H1 (cell line): ENCODE results near the gene PPFIA4. TPM values are rescaled to one million over a fixed set of nuclear protein-coding genes. Genes with fewer than 3 reads are reported as not detected.

Experiments
- CTCF ChIA-PET: fragments of 300-600 bp; sonication (Branson Sonifier 250); formaldehyde crosslinking; loops from one replicate; lab custom pipeline; 2021; ENCODE audit not compliant: partially characterized antibody; lab: Charles Lee
- POLR2A ChIA-PET: fragments of 300-600 bp; sonication (Branson Sonifier 250); formaldehyde crosslinking; loops from one replicate; lab custom pipeline; 2021; ENCODE audit warnings: inconsistent platforms; ENCODE audit not compliant: partially characterized antibody; lab: Charles Lee
- DNase-seq, 2 experiments: peaks; one replicate each; pipeline versions ENCODE4 v3.0.0 to v3.0.0-alpha.2; 2010 to 2022; ENCODE audit warnings: low spot score in 2 of 2, low read depth in 1 of 2, mixed read lengths in 1 of 2
- FAIRE-seq: peaks from 2 replicates; lab custom pipeline; 2011; peaks lifted over from hg19 to GRCh38; lab: Jason Lieb, UNC
- H2AFZ ChIP-seq: 2 replicates; pipeline ENCODE4 v1.8.1; 2012; ENCODE audit warnings: low read length, inconsistent platforms
- H2AK5ac ChIP-seq: 2 replicates; pipeline ENCODE4 v1.6.1; 2013; ENCODE audit warnings: low read depth, low read length
- H2BK120ac ChIP-seq: replicated peaks from 2 replicates; pipeline ENCODE3; 2013; ENCODE audit warnings: low read depth, low read length, inconsistent platforms
- H2BK12ac ChIP-seq: 2 replicates; pipeline ENCODE4 v1.6.1; 2013; ENCODE audit warnings: low read depth, low read length
- H2BK15ac ChIP-seq: 2 replicates; pipeline ENCODE4 v1.6.1; 2013; ENCODE audit warnings: low read length
- H2BK20ac ChIP-seq: 2 replicates; pipeline ENCODE4 v1.6.1; 2013; ENCODE audit warnings: low read length
- H2BK5ac ChIP-seq: 2 replicates; pipeline ENCODE4 v1.6.1; 2013; ENCODE audit warnings: low read depth, low read length
- H3K14ac ChIP-seq: 2 replicates; pipeline ENCODE4 v1.6.1; 2013; ENCODE audit warnings: inconsistent platforms; ENCODE audit not compliant: insufficient read length
- H3K18ac ChIP-seq: 2 replicates; pipeline ENCODE4 v1.6.1; 2013; ENCODE audit warnings: low read length; ENCODE audit errors: extremely low read depth
- H3K23ac ChIP-seq: 2 replicates; pipeline ENCODE4 v1.6.1; 2013; ENCODE audit warnings: inconsistent platforms; ENCODE audit not compliant: insufficient read length
- H3K23me2 ChIP-seq: 2 replicates; pipeline ENCODE4 v1.6.1; 2013; ENCODE audit warnings: low read depth, low read length
- H3K27ac ChIP-seq: 2 replicates; pipeline ENCODE4 v1.6.1; 2011; ENCODE audit warnings: low read depth, low read length, inconsistent platforms
- H3K27me3 ChIP-seq, 4 experiments: replicated peaks in 1 of 4; 1 replicate in 1 of 4; 2 replicates in 3 of 4; pipeline versions ENCODE4 v1.6.1 to v1.8.1; 2011 to 2013; ENCODE audit warnings: low read length in 3 of 4, mild to moderate bottlenecking in 3 of 4, inconsistent platforms in 2 of 4, mixed read lengths in 2 of 4, moderate library complexity in 1 of 4; ENCODE audit not compliant: control insufficient read depth in 3 of 4, insufficient read depth in 3 of 4; ENCODE audit errors: extremely low read depth in 1 of 4
- H3K36me3 ChIP-seq, 4 experiments: 2 replicates each; pipeline versions ENCODE4 v1.6.1 to v1.8.1; 2011 to 2013; ENCODE audit warnings: mild to moderate bottlenecking in 4 of 4, low read length in 3 of 4, moderate library complexity in 2 of 4, control low read depth in 1 of 4, inconsistent platforms in 1 of 4; ENCODE audit not compliant: insufficient read depth in 4 of 4, control insufficient read depth in 2 of 4
- H3K4ac ChIP-seq: replicated peaks from 2 replicates; pipeline ENCODE3; 2013; ENCODE audit warnings: low read length, low read depth, mixed read lengths, inconsistent platforms; ENCODE audit not compliant: insufficient read length
- H3K4me1 ChIP-seq, 4 experiments: replicated peaks in 1 of 4; 1 replicate in 1 of 4; 2 replicates in 3 of 4; pipeline versions ENCODE4 v1.6.1 to v1.8.1; 2011 to 2013; ENCODE audit warnings: low read length in 3 of 4, inconsistent platforms in 2 of 4, mixed read lengths in 1 of 4; ENCODE audit not compliant: insufficient read depth in 4 of 4, control insufficient read depth in 3 of 4
- H3K4me2 ChIP-seq, 2 experiments: 2 replicates each; pipeline versions ENCODE4 v1.6.1 to v1.8.1; 2011 to 2013; ENCODE audit warnings: low read depth in 2 of 2, low read length in 2 of 2, control low read depth in 1 of 2, inconsistent platforms in 1 of 2, mild to moderate bottlenecking in 1 of 2; ENCODE audit not compliant: insufficient read depth in 1 of 2
- H3K4me3 ChIP-seq, 4 experiments: fragments of 200-600, 300-600 bp in 1 of 4; sonication (generic), shearing (Covaris generic), sonication (Bioruptor Twin) in 1 of 4; 2 replicates each; pipeline versions ENCODE4 v1.5.1 to v1.8.1; 2011 to 2016; ENCODE audit warnings: low read length in 4 of 4, low read depth in 3 of 4, control low read depth in 2 of 4, inconsistent platforms in 2 of 4, mild to moderate bottlenecking in 2 of 4, mixed read lengths in 1 of 4, moderate library complexity in 1 of 4; ENCODE audit not compliant: insufficient read depth in 2 of 4; ENCODE audit errors: extremely low read depth in 1 of 4
- H3K56ac ChIP-seq: replicated peaks from 2 replicates; pipeline ENCODE3; 2013; ENCODE audit warnings: low read depth, mild to moderate bottlenecking, mixed read lengths, low read length, inconsistent platforms; ENCODE audit not compliant: insufficient read length
- H3K79me1 ChIP-seq: 2 replicates; pipeline ENCODE4 v1.6.1; 2013; ENCODE audit warnings: low read depth, low read length, control low read depth
- H3K79me2 ChIP-seq, 2 experiments: 2 replicates each; pipeline versions ENCODE4 v1.6.1 to v1.8.1; 2012 to 2013; ENCODE audit warnings: low read length in 2 of 2, mild to moderate bottlenecking in 2 of 2, inconsistent platforms in 1 of 2; ENCODE audit not compliant: insufficient read depth in 2 of 2, control insufficient read depth in 1 of 2
- H3K9ac ChIP-seq, 4 experiments: replicated peaks in 1 of 4; 1 replicate in 1 of 4; 2 replicates in 3 of 4; pipeline versions ENCODE4 v1.6.1 to v1.8.1; 2011 to 2013; ENCODE audit warnings: low read depth in 3 of 4, low read length in 3 of 4, control low read depth in 2 of 4, mild to moderate bottlenecking in 2 of 4, moderate library complexity in 2 of 4, inconsistent platforms in 1 of 4; ENCODE audit errors: extremely low read depth in 1 of 4
- H3K9me3 ChIP-seq, 2 experiments: 2 replicates each; pipeline versions ENCODE4 v1.6.1 to v1.8.1; 2012 to 2013; ENCODE audit warnings: mild to moderate bottlenecking in 2 of 2, moderate library complexity in 2 of 2, control low read depth in 1 of 2, inconsistent platforms in 1 of 2, low read depth in 1 of 2, low read length in 1 of 2, mixed read lengths in 1 of 2; ENCODE audit not compliant: insufficient read depth in 2 of 2
- H4K20me1 ChIP-seq, 2 experiments: replicated peaks in 1 of 2; 2 replicates each; pipeline versions ENCODE3 to v1.8.1; 2011 to 2013; ENCODE audit warnings: inconsistent platforms in 2 of 2, low read length in 2 of 2, mild to moderate bottlenecking in 1 of 2; ENCODE audit not compliant: insufficient read depth in 2 of 2, control insufficient read depth in 1 of 2
- H4K5ac ChIP-seq: 2 replicates; pipeline ENCODE4 v1.6.1; 2013; ENCODE audit warnings: low read length, low read depth, mixed read lengths, inconsistent platforms; ENCODE audit not compliant: insufficient read length
- H4K8ac ChIP-seq: 2 replicates; pipeline ENCODE4 v1.8.0; 2013; ENCODE audit warnings: mild to moderate bottlenecking, moderate library complexity, low read length, inconsistent platforms; ENCODE audit not compliant: insufficient read depth; ENCODE audit errors: extremely low read depth
- H4K91ac ChIP-seq: replicated peaks from 2 replicates; pipeline ENCODE3; 2013; ENCODE audit warnings: low read length, mixed read lengths, inconsistent platforms; ENCODE audit not compliant: insufficient read length
- ASH2L ChIP-seq: fragments of 200-600, 300-600 bp; sonication (generic); IDR thresholded peaks from one replicate; pipeline ENCODE4 v1.7.1; 2017; ENCODE audit warnings: low read length
- CTBP2 ChIP-seq: IDR thresholded peaks from 2 replicates; pipeline ENCODE4 v1.7.0; 2011; ENCODE audit warnings: borderline replicate concordance, mild to moderate bottlenecking, moderate library complexity, mixed read lengths, low read length; ENCODE audit not compliant: insufficient read depth, insufficient read length
- KDM4A ChIP-seq: IDR thresholded peaks from one replicate; pipeline ENCODE4 v1.7.1; 2012; ENCODE audit warnings: low read depth, mild to moderate bottlenecking, moderate library complexity, low read length, inconsistent platforms; ENCODE audit not compliant: severe bottlenecking
- MAFK ChIP-seq: IDR thresholded peaks from 2 replicates; pipeline ENCODE4 v1.6.1; 2012; ENCODE audit warnings: low read depth, mild to moderate bottlenecking, improper control_type of control experiment, low read length
- RBBP5 ChIP-seq: IDR thresholded peaks from 2 replicates; pipeline ENCODE4 v1.7.1; 2012; ENCODE audit warnings: low read depth, mild to moderate bottlenecking, inconsistent platforms, low read length, moderate library complexity, borderline replicate concordance
- TAF1 ChIP-seq: IDR thresholded peaks from 2 replicates; pipeline ENCODE4 v1.6.1; 2011; ENCODE audit warnings: mild to moderate bottlenecking, low read depth, low read length
- WGBS, 2 experiments: shearing (Covaris generic) in 1 of 2; methylation state at CpG; one replicate each; pipeline versions ENCODE4 v1.1.6 to v1.1.7; 2013 to 2015; ENCODE audit warnings: low lambda C conversion rate in 2 of 2, mixed read lengths in 2 of 2, inconsistent platforms in 1 of 2, low coverage in 1 of 2, missing lambda C conversion rate in 1 of 2; ENCODE audit not compliant: insufficient replicate concordance in 2 of 2, insufficient coverage in 1 of 2, insufficient read length in 1 of 2; ENCODE audit errors: extremely low coverage in 1 of 2, missing lambda C conversion rate in 1 of 2; 5-methylcytosine and 5-hydroxymethylcytosine counted together
- polyA plus RNA-seq, 7 experiments: library from polyadenylated mRNA; depleted of rRNA in 3 of 7; stranded (reverse) in 5 of 7; unstranded in 2 of 7; fragments of >200 nt in 5 of 7; fragments of 200-250 nt in 2 of 7; gene quantifications; 1 replicate in 5 of 7; 2 replicates in 1 of 7; 4 replicates in 1 of 7; pipeline versions ENCODE4 v1.2.1 to v1.2.3, GENCODE V29; 2011 to 2013; ENCODE audit warnings: missing spikeins in 2 of 7, mixed read lengths in 2 of 7
- total RNA-seq: library from RNA; stranded (reverse); fragmentation: NEBNext Ultra II Directional; extraction: Animal tissue kit (Norgen Biotek cat#: 25700); gene quantifications from 2 replicates; pipeline ENCODE4 v1.2.1, GENCODE V29; 2021
- TF ChIP-seq, protein P1 (sequence below), 3 experiments: IDR thresholded peaks; 1 replicate in 2 of 3; 2 replicates in 1 of 3; pipeline versions ENCODE4 v1.5.1 to v1.6.1; 2011; ENCODE audit warnings: low read length in 3 of 3, mild to moderate bottlenecking in 3 of 3, inconsistent platforms in 2 of 3, low read depth in 1 of 3, moderate library complexity in 1 of 3; ENCODE audit not compliant: insufficient read depth in 1 of 3; ENCODE audit errors: control extremely low read depth in 1 of 3

Gene PPFIA4
- total and polyA plus RNA-seq, 2 of the 8 experiments (the other 6 are each of a cell fraction or from before 2014, with no cell fraction given): 9.0 to 9.9 TPM

DNA sequence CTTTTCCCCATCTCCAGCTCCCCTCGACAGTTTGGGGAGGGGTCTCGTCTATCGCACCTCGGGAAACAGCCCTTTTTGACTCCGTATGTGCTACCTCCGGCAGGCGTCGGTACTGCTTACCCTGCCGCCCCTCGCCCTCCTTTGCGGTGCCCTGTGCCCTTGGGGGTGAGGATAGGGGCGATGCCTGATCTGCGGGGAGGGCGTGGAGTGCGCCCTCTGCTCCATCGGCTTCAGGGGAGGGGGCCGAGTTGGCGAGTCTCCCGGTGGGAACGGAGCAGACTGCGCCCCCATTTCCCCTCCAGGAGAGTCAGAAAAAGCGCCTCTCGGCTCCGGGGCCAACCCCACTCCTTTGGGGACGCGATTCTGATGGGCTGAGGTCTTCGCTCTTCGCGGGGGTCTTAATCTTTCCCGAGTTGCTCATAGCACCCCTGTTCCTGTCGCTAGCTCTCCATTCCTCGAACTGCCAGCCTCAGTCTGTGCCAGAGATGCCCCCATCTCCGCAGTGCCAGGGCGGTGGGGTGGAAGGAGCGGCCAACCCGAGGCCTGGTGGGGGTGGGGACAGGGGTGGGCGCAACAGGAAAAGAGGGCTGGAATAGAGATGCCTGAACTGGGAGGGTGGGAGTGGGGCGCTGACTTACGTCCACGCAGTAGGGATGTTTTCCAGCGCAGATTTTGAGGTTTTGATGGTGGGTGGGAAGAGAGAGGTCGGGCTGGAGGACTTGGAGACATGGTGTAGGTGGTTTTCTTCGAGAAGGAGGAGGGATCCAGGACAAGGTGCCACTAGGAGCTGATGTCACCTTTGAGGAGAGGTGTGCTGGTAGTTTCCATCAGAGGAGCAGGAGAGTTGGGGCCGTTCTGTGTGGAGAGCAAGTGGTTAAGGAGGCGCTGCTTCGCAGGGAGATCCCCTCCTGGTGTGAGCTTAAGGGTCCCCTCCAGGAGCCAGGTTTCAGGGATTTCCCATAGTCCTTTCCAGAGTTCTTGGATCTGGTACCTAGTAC, 674 bp downstream of the PPFIA4 start:
- peak overlapping the region; percentile 78; the same call in 1 of the 2 replicates for H2BK15ac ChIP-seq
- H3K36me3 ChIP-seq: peaks cover 9 to 25% (median 16%) of the 10 kb centered on the region in 4 experiments
- no peak overlapping the region for H2BK5ac ChIP-seq
- peaks cover 7 to 26% (median 18%) of the 10 kb centered on the region in 4 experiments for H3K27me3 ChIP-seq
- no peak overlapping the region for H3K56ac ChIP-seq
- peak overlapping the region; percentile 89 to 99 for H3K4me2 ChIP-seq
- peak overlapping the region; percentile 61; the same call in 1 of the 2 replicates for H2AFZ ChIP-seq
- peaks cover 12% of the 10 kb centered on the region for H3K23me2 ChIP-seq
- 10% methylated on average over 34 of the region's 46 CpGs; no CpG with 5 or more reads in 1 of the 2 experiments for WGBS, 2 experiments
- ChIA-PET POLR2A (interaction anchor here (1.0 to 7.1 kb wide), 7 partner anchors 9 to 303 kb away, joined by 3 to 72 read pairs (median 7); partner anchors contain the start of gene TMEM183A), CTCF (interaction anchor here (0.7 to 49.7 kb wide), 13 partner anchors 8 to 316 kb away, joined by 3 to 1089 read pairs (median 3); partner anchors contain the start of gene ADORA1)
- H3K9me3 ChIP-seq: no peaks in the 10 kb centered on the region
- H4K8ac ChIP-seq: no peak overlapping the region; the same call in 1 of the 2 replicates
- no peak for FAIRE-seq
- H3K27ac ChIP-seq: no peak overlapping the region
- no peak for DNase-seq
- no peak overlapping the region; the same call in 1 of the 2 replicates for H2BK12ac ChIP-seq
- no peak overlapping the region for H2AK5ac ChIP-seq
- H4K5ac ChIP-seq: no peak overlapping the region
- peak overlapping the region; percentile 64 for H4K91ac ChIP-seq
- H2BK20ac ChIP-seq: no peak overlapping the region
- H3K4me3 ChIP-seq: peak overlapping the region; percentile 51 to 88 (median 87)
- TF ChIP-seq RBBP5 (peak; percentile 65), ASH2L (peak; percentile 77), MAFK (no peak), KDM4A (peak; percentile 98), CTBP2 (no peak), TAF1 (peak; percentile 2; the same call in 1 of the 2 replicates)
- TF ChIP-seq, protein P1, sequence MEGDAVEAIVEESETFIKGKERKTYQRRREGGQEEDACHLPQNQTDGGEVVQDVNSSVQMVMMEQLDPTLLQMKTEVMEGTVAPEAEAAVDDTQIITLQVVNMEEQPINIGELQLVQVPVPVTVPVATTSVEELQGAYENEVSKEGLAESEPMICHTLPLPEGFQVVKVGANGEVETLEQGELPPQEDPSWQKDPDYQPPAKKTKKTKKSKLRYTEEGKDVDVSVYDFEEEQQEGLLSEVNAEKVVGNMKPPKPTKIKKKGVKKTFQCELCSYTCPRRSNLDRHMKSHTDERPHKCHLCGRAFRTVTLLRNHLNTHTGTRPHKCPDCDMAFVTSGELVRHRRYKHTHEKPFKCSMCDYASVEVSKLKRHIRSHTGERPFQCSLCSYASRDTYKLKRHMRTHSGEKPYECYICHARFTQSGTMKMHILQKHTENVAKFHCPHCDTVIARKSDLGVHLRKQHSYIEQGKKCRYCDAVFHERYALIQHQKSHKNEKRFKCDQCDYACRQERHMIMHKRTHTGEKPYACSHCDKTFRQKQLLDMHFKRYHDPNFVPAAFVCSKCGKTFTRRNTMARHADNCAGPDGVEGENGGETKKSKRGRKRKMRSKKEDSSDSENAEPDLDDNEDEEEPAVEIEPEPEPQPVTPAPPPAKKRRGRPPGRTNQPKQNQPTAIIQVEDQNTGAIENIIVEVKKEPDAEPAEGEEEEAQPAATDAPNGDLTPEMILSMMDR (IDR thresholded peaks at IDR 0.05; ENCODE audit: control extremely low read depth in 1 of 3, insufficient read depth in 1 of 3, low read depth in 1 of 3, low read length in 3 of 3): peak in 1 of 3 experiments; percentile 28; a peak in 1 of 4 replicates
- H3K79me2 ChIP-seq: no peaks in the 10 kb centered on the region
- peak overlapping the region; percentile 52 for H3K18ac ChIP-seq
- peaks cover 4 to 13% (median 6%) of the 10 kb centered on the region in 4 experiments for H3K4me1 ChIP-seq
- H3K79me1 ChIP-seq: peaks cover 3% of the 10 kb centered on the region; the same call in 1 of the 2 replicates
- H3K4ac ChIP-seq: peak overlapping the region; percentile 65
- H3K23ac ChIP-seq: no peak overlapping the region
- no peak overlapping the region for H2BK120ac ChIP-seq
- H3K14ac ChIP-seq: no peak overlapping the region
- peaks cover 2 to 7% of the 10 kb centered on the region in 2 experiments for H4K20me1 ChIP-seq
- H3K9ac ChIP-seq: peak overlapping the region in 3 of 4 experiments; percentile 48 to 54 (median 53); a peak in 5 of 7 replicates
